ENCODE results near the gene PPFIA2. TPM values are rescaled to one million over a fixed set of nuclear protein-coding genes. Genes with fewer than 3 reads are reported as not detected.
"Not testable (repeated sequence)": the region's sequence is repeated elsewhere in the genome, so short reads cannot be mapped to it uniquely, and the experiment has no call there.

Gene PPFIA2
- total and polyA plus RNA-seq, 10 of the 15 experiments (the other 5 are each of a cell fraction or from before 2014, with no cell fraction given), result 0.06 to 0.39 (median 0.18) TPM; not detected in 6

GRCh38 chr12:81590703-81591102, 168.4 kb downstream of the PPFIA2 start:
- H3K4me3 ChIP-seq; SMC1A ChIA-PET (ENCODE audit: uncharacterized antibody, unreplicated experiment); H3K4me1 ChIP-seq (ENCODE audit: control insufficient read depth, insufficient read depth, low read length); H3K4me2 ChIP-seq (ENCODE audit: control insufficient read depth, insufficient read depth); H3K9me3 ChIP-seq (replicated peaks; ENCODE audit: control insufficient read depth, insufficient read depth, low read length); H4K20me1 ChIP-seq (ENCODE audit: control insufficient read depth, insufficient read depth); CTCF ChIA-PET; H3K27ac ChIP-seq (ENCODE audit: control insufficient read depth, insufficient read depth); BruUV-seq (replicated peaks); H3K36me3 ChIP-seq (ENCODE audit: control insufficient read depth in 2 of 2, insufficient read depth in 2 of 2, low read length in 1 of 2); H3K79me2 ChIP-seq (ENCODE audit: control insufficient read depth, insufficient read depth, low read length); FAIRE-seq; H3K9ac ChIP-seq (ENCODE audit: control insufficient read depth, insufficient read depth, low read length); in situ Hi-C loops (cut with MboI); RAD21 ChIA-PET (ENCODE audit: unreplicated experiment); POLR2A ChIA-PET; DNase-seq (ENCODE audit: low read depth, low spot score); intact Hi-C loops (cut with micrococcal nuclease; ENCODE audit: unreplicated experiment); H2AFZ ChIP-seq (ENCODE audit: control insufficient read depth, low read depth, low read length); H3K27me3 ChIP-seq (replicated peaks in 1 of 2; ENCODE audit: control insufficient read depth in 2 of 2, insufficient read depth in 2 of 2, low read length in 1 of 2); ATAC-seq: not testable (repeated sequence)
- WGBS (ENCODE audit: insufficient coverage, insufficient replicate concordance, low lambda C conversion rate, missing lambda C conversion rate), result 25% methylated on average over 2 of the region's 2 CpGs

- Histone ChIP-seq H3K27ac (ENCODE audit: control insufficient read depth, insufficient read depth) (no peak overlapping the region), H4K20me1 (ENCODE audit: control insufficient read depth, insufficient read depth) (no peaks in the 10 kb centered on the region), H3K27me3 (replicated peaks in 1 of 2; ENCODE audit: control insufficient read depth in 2 of 2, insufficient read depth in 2 of 2, low read length in 1 of 2) (no peaks in the 10 kb centered on the region), H3K36me3 (ENCODE audit: control insufficient read depth in 2 of 2, insufficient read depth in 2 of 2, low read length in 1 of 2) (no peaks in the 10 kb centered on the region), H3K79me2 (ENCODE audit: control insufficient read depth, insufficient read depth, low read length) (no peaks in the 10 kb centered on the region), H3K9ac (ENCODE audit: control insufficient read depth, insufficient read depth, low read length) (no peak overlapping the region), H2AFZ (ENCODE audit: control insufficient read depth, low read depth, low read length) (no peak overlapping the region), H3K4me2 (ENCODE audit: control insufficient read depth, insufficient read depth) (no peak overlapping the region), H3K4me3 (no peak overlapping the region), H3K4me1 (ENCODE audit: control insufficient read depth, insufficient read depth, low read length) (no peaks in the 10 kb centered on the region), H3K9me3 (replicated peaks; ENCODE audit: control insufficient read depth, insufficient read depth, low read length) (no peaks in the 10 kb centered on the region)
- FAIRE-seq (no peak), DNase-seq (ENCODE audit: low read depth, low spot score) (no peak), ATAC-seq (peak; percentile 38; the same call in 1 of the 3 replicates)
- SMC1A ChIA-PET (ENCODE audit: uncharacterized antibody, unreplicated experiment), result no interaction called here
- in situ Hi-C loops (cut with MboI), result no loop called here
- intact Hi-C loops (cut with micrococcal nuclease; ENCODE audit: unreplicated experiment), result no loop called here
- 0% methylated on average over 1 of the region's 1 CpG for WGBS (ENCODE audit: insufficient coverage, insufficient replicate concordance, low lambda C conversion rate, missing lambda C conversion rate)
- RAD21 ChIA-PET (ENCODE audit: unreplicated experiment), result interaction anchor here (1.3 kb wide), 1 partner anchor 22 kb away, joined by 3 read pairs; no protein-coding TSS in a partner anchor
- no TSS peak for BruUV-seq (replicated peaks)
- TF ChIP-seq USF2 (IDR thresholded peaks at IDR 0.05; ENCODE audit: borderline replicate concordance, low read depth, low read length), result no peak
- no peak for TF ChIP-seq SMC3 (IDR thresholded peaks at IDR 0.05; ENCODE audit: borderline replicate concordance, low read length)
- no peak for TF ChIP-seq HCFC1 (IDR thresholded peaks at IDR 0.05; ENCODE audit: low read length)
- no peak for TF ChIP-seq GABPA (IDR thresholded peaks at IDR 0.05; ENCODE audit: low read depth)
- no peak for TF ChIP-seq POLR2A (IDR thresholded peaks at IDR 0.05; ENCODE audit: low read depth, low read length)
- TF ChIP-seq HDAC2 (IDR thresholded peaks at IDR 0.05), result no peak
- TF ChIP-seq ESRRA (IDR thresholded peaks at IDR 0.05; ENCODE audit: low read length), result no peak
- no peak for TF ChIP-seq SP1 (IDR thresholded peaks at IDR 0.05; ENCODE audit: low read depth, low read length)
- no peak for TF ChIP-seq CHD2 (IDR thresholded peaks at IDR 0.05; ENCODE audit: borderline replicate concordance, low read depth, low read length)
- TF ChIP-seq TBL1XR1 (IDR thresholded peaks at IDR 0.05; ENCODE audit: low read depth, low read length), result no peak
- TF ChIP-seq SUPT20H (IDR thresholded peaks at IDR 0.05; ENCODE audit: borderline replicate concordance, control insufficient read depth, low read depth, low read length), result no peak
- no peak for TF ChIP-seq RELA (IDR thresholded peaks at IDR 0.05; ENCODE audit: borderline replicate concordance, partially characterized antibody)
- TF ChIP-seq NRF1 (conservative IDR thresholded peaks at IDR 0.05; ENCODE audit: low read depth, low read length), result no peak
- TF ChIP-seq JUNB (IDR thresholded peaks at IDR 0.05), result no peak
- POLR2A ChIA-PET, result no interaction called here
- CTCF ChIA-PET, result interaction anchor here (1.0 kb wide), 1 partner anchor 12 kb away, joined by 3 read pairs; no protein-coding TSS in a partner anchor
Measured at GRCh38 chr12:81588235-81589008, 170.7 kb downstream of the PPFIA2 start.

Measured in GM12878 (cell line).